HUES6 (cell line): ENCODE data around the gene RSPRY1.

Source experiments
- H3K27ac ChIP-seq: 2 replicates; pipeline ENCODE4 v1.7.0; 2013; ENCODE audit warnings: low read depth, mild to moderate bottlenecking, low read length, inconsistent platforms
- H3K27me3 ChIP-seq: 2 replicates; pipeline ENCODE4 v1.6.1; 2013; ENCODE audit warnings: low read length; ENCODE audit not compliant: control insufficient read depth, insufficient read depth
- H3K36me3 ChIP-seq: 2 replicates; pipeline ENCODE4 v1.6.1; 2013; ENCODE audit warnings: low read length; ENCODE audit not compliant: control insufficient read depth, insufficient read depth
- H3K4me1 ChIP-seq: 2 replicates; pipeline ENCODE4 v1.6.1; 2013; ENCODE audit warnings: low read length; ENCODE audit not compliant: control insufficient read depth, insufficient read depth
- H3K4me3 ChIP-seq: 2 replicates; pipeline ENCODE4 v1.5.1; 2013; ENCODE audit warnings: low read depth, low read length
- H3K9ac ChIP-seq: one replicate; pipeline ENCODE4 v1.6.1; 2013; ENCODE audit warnings: mild to moderate bottlenecking, low read length
- H3K9me3 ChIP-seq: 2 replicates; pipeline ENCODE4 v1.6.1; 2013; ENCODE audit warnings: low read depth, low read length; ENCODE audit not compliant: control insufficient read depth, insufficient read depth

Gene RSPRY1

DNA sequence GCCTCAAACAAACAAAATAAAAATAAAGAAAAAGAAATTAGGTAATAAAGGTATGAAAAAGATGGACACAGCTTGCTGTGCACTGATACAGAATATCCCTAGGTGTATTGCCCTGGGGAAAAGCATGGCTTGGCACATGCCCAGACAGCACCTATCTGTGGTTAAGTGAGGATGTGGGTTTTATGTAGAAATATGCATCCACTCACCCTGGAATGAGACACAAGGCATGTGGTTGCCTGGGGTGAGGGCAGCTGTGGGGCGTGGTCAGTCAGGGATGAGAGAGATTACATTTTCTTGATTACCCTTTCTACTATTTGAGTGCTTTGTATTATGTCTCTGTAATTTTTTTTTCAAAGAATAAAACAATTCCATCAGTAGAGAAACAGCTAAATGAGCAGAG is 91.5 kb downstream of the RSPRY1 start:
- H3K27me3 ChIP-seq: peaks cover 10% of the 10 kb centered on the region
- H3K4me3 ChIP-seq: no peak overlapping the region
- no peak overlapping the region for H3K9ac ChIP-seq
- no peaks in the 10 kb centered on the region for H3K36me3 ChIP-seq
- H3K27ac ChIP-seq: no peak overlapping the region
- no peaks in the 10 kb centered on the region for H3K9me3 ChIP-seq
- H3K4me1 ChIP-seq: peaks cover 15% of the 10 kb centered on the region

GRCh38 chr16:57278494-57278893 is 92.4 kb downstream of the RSPRY1 start:
- no peaks in the 10 kb centered on the region for H3K36me3 ChIP-seq
- H3K27ac ChIP-seq: no peak overlapping the region
- no peak overlapping the region for H3K4me3 ChIP-seq
- H3K9me3 ChIP-seq: no peaks in the 10 kb centered on the region
- no peak overlapping the region for H3K9ac ChIP-seq
- peaks cover 19% of the 10 kb centered on the region for H3K27me3 ChIP-seq
- H3K4me1 ChIP-seq: peaks cover 13% of the 10 kb centered on the region

DNA sequence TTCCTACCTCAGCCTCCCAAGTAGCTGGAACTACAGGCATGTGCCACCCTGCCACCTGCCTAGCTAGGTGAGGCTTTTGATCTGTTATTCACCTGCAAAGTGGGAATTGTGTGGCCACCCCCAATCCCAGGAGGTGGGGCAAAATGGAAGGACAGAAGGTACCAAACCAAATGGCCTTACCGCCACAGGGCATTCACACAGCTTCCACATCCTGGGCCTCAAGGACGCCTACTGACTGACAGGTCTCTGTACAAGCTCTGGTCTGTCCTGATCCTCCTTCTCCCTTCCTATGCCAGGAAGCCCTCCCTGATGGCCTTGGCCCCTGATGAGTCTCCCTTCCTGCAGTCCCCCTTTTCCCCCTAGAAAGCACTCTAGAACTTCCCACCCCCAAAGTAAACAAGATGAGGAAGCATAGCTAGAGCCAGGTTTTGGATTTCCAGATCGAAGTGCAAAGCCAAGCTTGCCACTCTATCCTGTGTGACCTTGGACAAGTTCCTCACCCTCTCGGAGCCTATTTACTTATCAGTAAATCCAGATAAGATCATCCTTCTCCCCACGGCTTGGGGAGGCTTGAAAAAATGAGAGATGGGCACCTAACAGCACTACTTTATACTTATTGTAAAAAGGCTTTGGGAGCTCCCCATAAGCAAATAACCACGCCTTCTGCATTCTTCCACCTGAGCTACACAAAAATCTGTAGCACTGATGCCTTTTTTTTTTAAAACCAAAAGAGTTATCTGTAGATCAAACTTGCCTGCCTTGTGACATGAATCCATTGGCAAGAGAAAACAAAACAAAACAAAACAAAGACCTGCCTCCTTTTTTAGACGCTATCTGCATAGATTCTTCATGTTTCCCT is 93.9 kb downstream of the RSPRY1 start:
- Histone ChIP-seq H3K4me1 (peaks cover 20% of the 10 kb centered on the region), H3K9ac (no peak overlapping the region), H3K4me3 (no peak overlapping the region)

DNA sequence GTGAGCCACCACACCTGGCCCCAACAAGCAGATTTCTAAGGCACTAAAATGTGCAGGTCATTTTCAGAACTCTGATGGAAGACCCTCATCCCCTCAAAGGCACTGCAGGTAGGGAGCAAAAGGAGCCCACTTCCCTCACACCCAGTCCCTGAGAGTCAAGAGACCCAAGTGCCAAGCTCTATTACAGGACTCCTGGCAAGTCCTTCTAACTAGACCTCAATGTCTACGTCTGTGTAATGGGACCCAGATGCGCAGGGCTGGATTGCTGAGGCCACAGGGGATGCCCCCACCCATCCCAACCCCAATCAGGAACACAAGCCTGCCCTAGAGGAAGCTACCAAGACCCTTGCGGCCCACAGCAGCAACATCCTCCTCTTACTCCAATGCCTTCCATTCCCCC is 95.7 kb downstream of the RSPRY1 start:
- Histone ChIP-seq H3K4me3 (no peak overlapping the region), H3K36me3 (no peaks in the 10 kb centered on the region), H3K27ac (no peak overlapping the region), H3K9me3 (no peaks in the 10 kb centered on the region), H3K9ac (no peak overlapping the region), H3K27me3 (peaks cover 39% of the 10 kb centered on the region), H3K4me1 (peaks cover 16% of the 10 kb centered on the region)

More for the DNA sequence above, 93.9 kb downstream of the RSPRY1 start:
- Histone ChIP-seq H3K27me3 (peaks cover 34% of the 10 kb centered on the region), H3K27ac (no peak overlapping the region), H3K9me3 (no peaks in the 10 kb centered on the region), H3K36me3 (no peaks in the 10 kb centered on the region)

GRCh38 chr16:57282510-57283213 is 96.5 kb downstream of the RSPRY1 start:
- H3K27me3 ChIP-seq: peaks cover 39% of the 10 kb centered on the region
- H3K4me1 ChIP-seq: peaks cover 10% of the 10 kb centered on the region; the same call in 1 of the 2 replicates
- no peaks in the 10 kb centered on the region for H3K36me3 ChIP-seq
- H3K27ac ChIP-seq: no peak overlapping the region
- H3K4me3 ChIP-seq: no peak overlapping the region
- no peak overlapping the region for H3K9ac ChIP-seq
- no peaks in the 10 kb centered on the region for H3K9me3 ChIP-seq

DNA sequence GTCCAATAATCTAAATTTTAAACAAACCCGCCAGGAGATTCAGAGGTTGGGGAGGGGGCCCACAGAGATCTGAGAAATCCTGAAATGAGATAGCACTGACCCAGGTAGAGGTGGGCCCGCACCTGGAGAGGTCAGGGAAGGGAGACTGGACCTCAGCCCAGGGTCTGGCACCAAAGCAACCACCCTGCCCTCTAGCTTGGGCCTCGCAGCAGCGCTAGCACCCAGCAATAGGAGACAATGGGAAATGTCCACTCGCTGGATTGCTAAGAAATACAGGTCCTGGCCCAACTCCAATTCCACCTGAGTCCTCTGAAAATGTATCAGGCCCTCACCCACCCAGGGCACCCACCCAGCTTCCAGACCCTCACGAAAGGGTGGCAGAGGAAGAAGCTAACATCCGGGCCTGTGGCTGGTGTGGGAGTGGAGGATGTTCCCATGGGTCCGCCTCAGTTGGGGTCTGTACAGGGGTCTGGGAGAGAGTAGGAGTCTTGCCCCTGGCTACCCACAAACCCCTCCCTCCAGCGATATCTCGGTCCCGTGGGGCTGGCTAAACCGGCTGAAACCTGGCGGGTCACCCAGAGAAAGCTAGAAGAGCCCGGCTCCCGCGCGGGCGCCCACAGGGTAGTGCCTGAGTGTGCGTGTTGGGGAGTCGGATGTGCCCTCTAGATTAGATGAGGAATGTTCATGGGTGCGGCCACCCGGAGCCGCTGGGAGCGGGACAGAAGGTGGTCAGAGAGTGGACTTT is 97.3 kb downstream of the RSPRY1 start:
- Histone ChIP-seq H3K36me3 (no peaks in the 10 kb centered on the region), H3K9ac (peak overlapping the region; percentile 54), H3K27ac (no peak overlapping the region), H3K4me3 (peak overlapping the region; percentile 90), H3K9me3 (no peaks in the 10 kb centered on the region), H3K27me3 (peaks cover 39% of the 10 kb centered on the region), H3K4me1 (peaks cover 7% of the 10 kb centered on the region; the same call in 1 of the 2 replicates)

DNA sequence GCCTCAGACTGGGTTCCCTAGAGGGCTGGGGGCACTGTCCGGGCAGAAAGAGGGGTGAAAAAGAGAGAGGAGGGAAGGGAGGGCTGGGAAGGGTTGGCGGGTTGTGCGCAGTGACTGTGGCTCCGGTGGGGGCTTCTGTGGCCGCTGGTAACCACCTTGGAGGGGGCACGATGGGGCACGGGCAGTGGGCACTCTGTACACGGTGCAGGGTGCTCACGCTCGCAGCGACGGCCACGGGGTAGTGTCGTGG is 97.8 kb downstream of the RSPRY1 start:
- Histone ChIP-seq H3K4me1 (peaks cover 7% of the 10 kb centered on the region; the same call in 1 of the 2 replicates), H3K27ac (no peak overlapping the region), H3K4me3 (peak overlapping the region; percentile 90), H3K9ac (peak overlapping the region; percentile 54), H3K36me3 (no peaks in the 10 kb centered on the region), H3K9me3 (no peaks in the 10 kb centered on the region), H3K27me3 (peaks cover 39% of the 10 kb centered on the region)

DNA sequence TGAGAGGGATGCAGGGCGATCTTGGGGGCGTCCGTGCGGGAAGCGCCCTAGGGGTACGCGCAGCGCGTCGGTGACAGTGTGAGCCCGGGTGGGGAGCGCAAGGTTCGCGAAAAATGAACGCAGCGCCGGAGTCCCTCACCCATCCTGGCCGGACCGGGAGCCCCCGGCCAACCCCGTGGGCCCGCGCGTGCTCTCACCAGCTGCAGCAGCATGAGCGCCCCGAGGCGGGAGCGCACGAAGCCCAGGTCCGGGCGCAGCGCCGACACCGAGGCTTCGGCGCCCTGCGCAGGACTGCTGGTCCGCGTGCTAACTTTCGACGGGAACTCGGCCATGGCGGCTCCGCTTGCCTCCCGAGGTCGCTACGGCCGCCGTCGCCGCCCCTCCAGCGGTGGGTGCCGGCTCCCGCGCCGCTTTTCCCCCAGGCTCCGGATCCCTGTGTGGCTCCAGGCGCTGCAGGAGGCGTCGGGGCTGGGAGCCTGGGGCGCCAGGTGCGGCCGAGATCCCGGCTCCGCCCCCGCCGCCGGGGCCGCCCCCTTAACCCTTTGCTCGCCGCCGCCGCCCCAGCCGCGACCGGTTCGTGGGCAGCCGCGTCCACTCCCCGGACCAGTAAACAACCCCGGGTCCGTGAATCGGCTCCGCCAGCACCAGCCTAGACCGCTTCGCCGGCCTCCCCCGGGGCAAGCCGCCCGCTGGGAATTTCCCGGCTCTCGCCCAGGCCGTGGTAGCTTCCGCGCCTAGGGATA is 98.3 kb downstream of the RSPRY1 start, which contains the start of gene PLLP:
PLLP (minus strand) TSS at position 464 of the 743 bp plus-strand sequence; CDS start at position 332, 132 bp downstream.
- Histone ChIP-seq H3K27ac (no peak within 1 kb of the TSS; the same call in 1 of the 2 replicates), H3K9me3 (no peaks in the 10 kb centered on the region), H3K4me3 (peak within 1 kb of the TSS; percentile 90), H3K36me3 (no peaks in the 10 kb centered on the region), H3K4me1 (peaks cover 7% of the 10 kb centered on the region; the same call in 1 of the 2 replicates), H3K9ac (peak within 1 kb of the TSS; percentile 54), H3K27me3 (peaks cover 39% of the 10 kb centered on the region)

DNA sequence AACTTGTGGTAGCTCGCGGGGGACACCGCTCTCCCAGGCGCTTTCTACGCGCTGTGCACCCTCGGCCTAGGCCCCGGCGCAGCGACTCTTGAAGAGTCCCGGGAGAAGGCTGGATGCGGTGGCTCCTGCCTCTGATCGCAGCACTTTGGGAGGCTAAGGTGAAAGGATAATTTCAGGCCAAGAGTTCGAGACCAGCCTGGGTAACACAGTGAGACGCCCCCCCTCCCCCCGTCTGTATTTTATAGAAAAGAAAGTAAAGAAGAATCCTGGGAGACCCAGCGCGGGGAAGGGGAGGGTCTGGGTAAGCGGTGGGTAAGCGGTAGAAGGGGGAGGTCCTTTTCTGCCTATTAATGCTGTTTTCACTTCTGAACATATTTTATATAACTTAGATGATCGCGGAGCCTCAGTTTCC is 98.8 kb downstream of the RSPRY1 start:
- Histone ChIP-seq H3K27me3 (peaks cover 39% of the 10 kb centered on the region), H3K9ac (peak overlapping the region; percentile 54), H3K4me1 (peaks cover 7% of the 10 kb centered on the region; the same call in 1 of the 2 replicates), H3K9me3 (no peaks in the 10 kb centered on the region), H3K27ac (no peak overlapping the region; the same call in 1 of the 2 replicates), H3K4me3 (peak overlapping the region; percentile 90), H3K36me3 (no peaks in the 10 kb centered on the region)

DNA sequence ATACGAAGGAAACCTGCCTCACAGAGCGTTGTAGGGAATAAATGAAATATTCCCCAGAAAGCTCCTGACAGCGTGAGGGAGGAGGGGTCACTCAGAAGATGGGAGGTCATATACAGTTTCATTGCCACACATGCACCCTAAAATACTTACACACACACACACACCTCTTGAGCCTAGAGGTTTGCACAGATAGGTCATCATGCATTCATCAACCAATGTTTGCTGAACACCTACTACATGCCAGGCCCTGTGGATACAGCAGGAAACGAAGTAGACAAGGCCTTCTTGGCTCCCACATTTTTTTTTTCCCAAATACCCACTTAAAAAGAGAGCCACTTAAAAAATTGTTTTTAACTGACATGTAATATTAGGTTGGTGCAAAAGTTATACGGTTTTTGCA is 99.2 kb downstream of the RSPRY1 start:
- Histone ChIP-seq H3K9ac (no peak overlapping the region), H3K4me3 (peak overlapping the region; percentile 90), H3K9me3 (no peaks in the 10 kb centered on the region), H3K4me1 (peaks cover 7% of the 10 kb centered on the region; the same call in 1 of the 2 replicates), H3K27ac (no peak overlapping the region), H3K36me3 (no peaks in the 10 kb centered on the region), H3K27me3 (peaks cover 39% of the 10 kb centered on the region)
